ENCODE data around the gene TSPAN16. TPM values are rescaled to one million over a fixed set of nuclear protein-coding genes. Genes with fewer than 3 reads are reported as not detected.

The TSPAN16 gene
- total RNA-seq, 1 donor from 2014 or later = not detected

GRCh38 chr19:11278670-11279069 is 17.3 kb upstream of the TSPAN16 start:
- no peak overlapping the region for H3K4me3 Mint-ChIP-seq (ENCODE audit: low read depth)
- H3K4me1 Mint-ChIP-seq (ENCODE audit: low read depth) = peaks cover 10% of the 10 kb centered on the region
- intact Hi-C loops (cut with micrococcal nuclease) = no loop called here
- no peak for DNase-seq (ENCODE audit: low spot score)
- H3K9me3 Mint-ChIP-seq = no peaks in the 10 kb centered on the region
- H3K27ac Mint-ChIP-seq = no peak overlapping the region
- peaks cover 47% of the 10 kb centered on the region for H3K27me3 Mint-ChIP-seq (ENCODE audit: low read depth)
- H3K36me3 Mint-ChIP-seq (ENCODE audit: low read depth) = no peaks in the 10 kb centered on the region

DNA sequence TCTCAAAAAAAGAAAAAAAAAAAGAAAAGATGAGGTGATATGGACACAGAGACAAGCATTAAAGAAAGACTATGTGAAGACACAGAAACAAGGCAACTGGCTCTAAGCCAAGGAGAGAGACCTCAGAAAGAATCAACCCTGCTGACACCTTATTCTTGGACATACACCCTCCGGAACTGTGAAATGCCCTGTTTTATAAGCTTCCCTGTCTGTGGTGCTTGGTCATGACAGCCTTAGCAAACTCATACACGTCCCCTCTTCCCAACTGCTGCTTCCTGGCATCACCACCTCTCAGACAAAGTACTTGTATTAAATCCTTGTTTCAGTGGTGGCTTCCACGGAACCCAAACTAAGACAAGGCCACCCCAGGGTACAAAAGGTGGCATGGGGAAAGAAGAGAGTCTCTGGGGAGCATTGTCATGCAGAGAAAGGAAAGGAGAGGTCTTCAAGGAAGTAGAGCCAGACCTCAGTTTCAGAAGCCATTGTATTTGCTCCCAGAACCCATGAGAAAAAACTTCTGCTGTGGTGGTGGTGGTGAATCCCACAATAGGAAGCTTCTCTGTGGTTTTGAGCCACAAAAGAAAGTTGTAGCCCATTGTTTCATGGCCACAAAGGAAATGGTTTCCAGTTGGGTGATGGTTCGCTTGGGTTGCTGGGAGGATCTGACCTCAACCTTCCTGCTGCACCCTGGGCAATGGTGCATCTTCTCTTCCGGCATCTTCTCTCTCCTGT is 16.3 kb upstream of the TSPAN16 start:
- H3K4me3 Mint-ChIP-seq (ENCODE audit: low read depth) = peak overlapping the region; percentile 20
- H3K27ac Mint-ChIP-seq = no peak overlapping the region
- peaks cover 45% of the 10 kb centered on the region for H3K27me3 Mint-ChIP-seq (ENCODE audit: low read depth)
- DNase-seq (ENCODE audit: low spot score) = peak; percentile 74
- intact Hi-C loops (cut with micrococcal nuclease) = no loop called here
- no peaks in the 10 kb centered on the region for H3K9me3 Mint-ChIP-seq
- H3K4me1 Mint-ChIP-seq (ENCODE audit: low read depth) = peaks cover 10% of the 10 kb centered on the region
- no peaks in the 10 kb centered on the region for H3K36me3 Mint-ChIP-seq (ENCODE audit: low read depth)

- Mint-ChIP-seq H3K4me3 (ENCODE audit: low read depth) (no peak overlapping the region), H3K36me3 (ENCODE audit: low read depth) (no peaks in the 10 kb centered on the region), H3K4me1 (ENCODE audit: low read depth) (peaks cover 10% of the 10 kb centered on the region), H3K27me3 (ENCODE audit: low read depth) (peaks cover 41% of the 10 kb centered on the region), H3K27ac (no peak overlapping the region), H3K9me3 (no peaks in the 10 kb centered on the region)
- DNase-seq (ENCODE audit: low spot score) = no peak
- intact Hi-C loops (cut with micrococcal nuclease) = no loop called here
Measured at GRCh38 chr19:11281356-11282049, 14.5 kb upstream of the TSPAN16 start.

GRCh38 chr19:11284515-11284914 is 11.4 kb upstream of the TSPAN16 start:
- H3K4me1 Mint-ChIP-seq (ENCODE audit: low read depth) = peaks cover 9% of the 10 kb centered on the region
- H3K9me3 Mint-ChIP-seq = no peaks in the 10 kb centered on the region
- peaks cover 36% of the 10 kb centered on the region for H3K27me3 Mint-ChIP-seq (ENCODE audit: low read depth)
- H3K36me3 Mint-ChIP-seq (ENCODE audit: low read depth) = no peaks in the 10 kb centered on the region
- intact Hi-C loops (cut with micrococcal nuclease) = no loop called here
- H3K4me3 Mint-ChIP-seq (ENCODE audit: low read depth) = no peak overlapping the region
- no peak for DNase-seq (ENCODE audit: low spot score)
- no peak overlapping the region for H3K27ac Mint-ChIP-seq

- no peak for DNase-seq (ENCODE audit: low spot score)
- intact Hi-C loops (cut with micrococcal nuclease) = no loop called here
- Mint-ChIP-seq H3K4me3 (ENCODE audit: low read depth) (no peak overlapping the region), H3K9me3 (no peaks in the 10 kb centered on the region), H3K27me3 (ENCODE audit: low read depth) (peaks cover 33% of the 10 kb centered on the region), H3K4me1 (ENCODE audit: low read depth) (peaks cover 4% of the 10 kb centered on the region), H3K27ac (no peak overlapping the region), H3K36me3 (ENCODE audit: low read depth) (no peaks in the 10 kb centered on the region)
Measured at GRCh38 chr19:11286312-11286974, 9.5 kb upstream of the TSPAN16 start.

GRCh38 chr19:11288349-11288748 is 7.6 kb upstream of the TSPAN16 start:
- no peaks in the 10 kb centered on the region for H3K9me3 Mint-ChIP-seq
- H3K27me3 Mint-ChIP-seq (ENCODE audit: low read depth) = peaks cover 25% of the 10 kb centered on the region
- H3K4me1 Mint-ChIP-seq (ENCODE audit: low read depth) = peaks cover 5% of the 10 kb centered on the region
- H3K4me3 Mint-ChIP-seq (ENCODE audit: low read depth) = no peak overlapping the region
- no peak overlapping the region for H3K27ac Mint-ChIP-seq
- H3K36me3 Mint-ChIP-seq (ENCODE audit: low read depth) = no peaks in the 10 kb centered on the region
- DNase-seq (ENCODE audit: low spot score) = no peak
- intact Hi-C loops (cut with micrococcal nuclease) = no loop called here

- intact Hi-C loops (cut with micrococcal nuclease) = loop anchor here (5.0 to 10.0 kb wide), 2 partner anchors 85 to 157 kb away; partner anchors contain the start of gene SWSAP1
- H3K27ac Mint-ChIP-seq = no peak overlapping the region
Measured at GRCh38 chr19:11290256-11290655, 5.7 kb upstream of the TSPAN16 start.

DNA sequence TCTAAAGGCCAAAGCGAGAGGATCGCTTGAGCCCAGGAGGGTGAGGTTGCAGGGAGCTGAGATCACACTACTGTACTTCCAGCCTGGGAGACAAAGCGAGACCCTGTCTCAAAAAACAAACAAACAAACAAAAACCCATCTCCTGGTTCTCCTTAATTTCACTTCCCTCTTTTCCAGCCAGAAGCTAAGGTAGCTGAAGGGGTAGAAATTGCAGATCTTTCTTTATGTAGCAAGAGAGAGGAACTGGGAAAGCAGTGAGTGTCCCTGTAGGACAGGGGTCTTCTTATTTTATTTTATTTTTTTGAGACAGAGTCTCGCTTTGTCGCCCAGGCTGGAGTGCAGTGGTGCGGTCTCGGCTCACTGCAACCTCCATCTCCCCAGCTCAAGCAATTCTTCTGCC is 4.5 kb upstream of the TSPAN16 start:
- no peaks in the 10 kb centered on the region for H3K36me3 Mint-ChIP-seq (ENCODE audit: low read depth)
- DNase-seq (ENCODE audit: low spot score) = no peak
- no peak overlapping the region for H3K4me3 Mint-ChIP-seq (ENCODE audit: low read depth)
- H3K4me1 Mint-ChIP-seq (ENCODE audit: low read depth) = peaks cover 13% of the 10 kb centered on the region
- H3K27me3 Mint-ChIP-seq (ENCODE audit: low read depth) = peaks cover 28% of the 10 kb centered on the region
- no peaks in the 10 kb centered on the region for H3K9me3 Mint-ChIP-seq
- intact Hi-C loops (cut with micrococcal nuclease) = loop anchor here (5.0 to 10.0 kb wide), 2 partner anchors 83 to 156 kb away; partner anchors contain the start of gene SWSAP1
- no peak overlapping the region for H3K27ac Mint-ChIP-seq

More at GRCh38 chr19:11290256-11290655, 5.7 kb upstream of the TSPAN16 start:
- Mint-ChIP-seq H3K4me3 (ENCODE audit: low read depth) (no peak overlapping the region), H3K9me3 (no peaks in the 10 kb centered on the region), H3K27me3 (ENCODE audit: low read depth) (peaks cover 24% of the 10 kb centered on the region), H3K36me3 (ENCODE audit: low read depth) (no peaks in the 10 kb centered on the region), H3K4me1 (ENCODE audit: low read depth) (peaks cover 13% of the 10 kb centered on the region)
- DNase-seq (ENCODE audit: low spot score) = no peak

DNA sequence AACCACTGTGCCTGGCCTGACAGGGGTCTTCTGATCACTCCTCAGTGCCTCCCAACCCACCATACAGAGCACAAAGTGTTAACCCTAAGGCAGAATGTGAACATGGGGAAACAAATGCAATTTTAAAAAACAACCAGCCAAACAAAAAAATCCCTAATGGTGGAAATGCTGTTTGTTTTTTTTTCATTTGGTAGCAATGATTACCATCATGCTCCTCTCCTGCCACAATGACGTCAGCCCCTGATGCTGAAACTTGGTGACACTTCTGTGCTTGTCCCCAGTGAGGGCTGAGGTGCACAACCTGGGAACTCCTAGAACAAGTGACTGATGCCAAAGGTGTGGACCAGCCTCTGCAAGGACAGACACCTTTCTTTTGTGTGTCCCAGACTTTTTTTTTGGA is 4.0 kb upstream of the TSPAN16 start:
- intact Hi-C loops (cut with micrococcal nuclease) = loop anchor here (5.0 to 10.0 kb wide), 2 partner anchors 83 to 155 kb away; partner anchors contain the start of gene SWSAP1
- Mint-ChIP-seq H3K36me3 (ENCODE audit: low read depth) (no peaks in the 10 kb centered on the region), H3K27ac (no peak overlapping the region), H3K4me1 (ENCODE audit: low read depth) (peaks cover 12% of the 10 kb centered on the region), H3K4me3 (ENCODE audit: low read depth) (no peak overlapping the region), H3K27me3 (ENCODE audit: low read depth) (peaks cover 28% of the 10 kb centered on the region), H3K9me3 (no peaks in the 10 kb centered on the region)
- no peak for DNase-seq (ENCODE audit: low spot score)

DNA sequence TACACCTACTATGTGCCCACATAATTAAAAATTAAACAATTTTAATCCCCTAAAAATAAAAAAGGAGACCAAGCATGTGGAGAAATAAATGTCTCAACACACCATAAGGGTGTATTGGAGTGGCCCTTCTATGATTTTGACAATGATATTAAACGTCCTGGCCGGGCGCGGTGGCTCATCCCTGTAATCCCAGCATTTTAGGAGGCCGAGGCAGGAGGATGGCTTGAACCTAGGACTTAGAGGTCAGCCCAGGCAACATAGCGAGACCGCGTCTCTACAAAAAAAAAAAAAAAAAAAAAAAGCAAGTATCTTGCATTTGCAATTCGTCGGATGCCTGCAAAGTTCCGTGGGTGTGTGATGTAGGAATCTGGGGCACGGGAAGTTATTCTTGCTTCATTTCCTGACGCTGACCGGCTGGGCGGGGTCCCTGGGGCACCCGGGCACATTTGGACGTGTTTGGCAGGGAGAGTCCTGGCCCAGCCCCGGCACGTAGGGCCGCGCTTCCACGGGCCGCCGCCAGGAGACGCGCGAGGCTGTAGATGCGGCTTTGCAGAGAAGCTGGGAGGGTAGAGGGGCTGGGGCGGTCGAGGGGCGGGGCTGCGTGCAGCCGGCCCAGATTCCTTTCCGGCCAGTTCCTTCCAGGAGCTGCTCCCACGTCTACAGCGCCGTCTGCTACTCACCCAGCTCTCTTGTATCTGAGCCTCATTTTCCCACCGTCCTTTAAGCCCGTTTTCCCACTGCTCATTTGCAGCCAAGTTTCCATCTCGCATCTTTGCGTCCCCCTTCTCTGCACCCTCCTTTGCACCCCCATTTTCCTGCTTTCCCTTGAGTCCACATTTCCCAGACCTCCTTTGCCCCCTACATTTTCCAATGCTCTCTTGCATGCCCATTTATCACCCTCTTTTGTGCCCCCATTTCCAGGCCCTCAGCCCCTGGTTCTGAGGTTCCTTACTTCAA is 2.2 kb upstream of the TSPAN16 start:
- Mint-ChIP-seq H3K36me3 (ENCODE audit: low read depth) (no peaks in the 10 kb centered on the region), H3K4me3 (ENCODE audit: low read depth) (peak overlapping the region; percentile 56), H3K27ac (no peak overlapping the region), H3K27me3 (ENCODE audit: low read depth) (peaks cover 22% of the 10 kb centered on the region), H3K9me3 (no peaks in the 10 kb centered on the region), H3K4me1 (ENCODE audit: low read depth) (peaks cover 9% of the 10 kb centered on the region)
- intact Hi-C loops (cut with micrococcal nuclease) = loop anchor here (5.0 to 10.0 kb wide), 2 partner anchors 81 to 154 kb away; partner anchors contain the start of gene SWSAP1
- DNase-seq (ENCODE audit: low spot score) = peak; percentile 71

DNA sequence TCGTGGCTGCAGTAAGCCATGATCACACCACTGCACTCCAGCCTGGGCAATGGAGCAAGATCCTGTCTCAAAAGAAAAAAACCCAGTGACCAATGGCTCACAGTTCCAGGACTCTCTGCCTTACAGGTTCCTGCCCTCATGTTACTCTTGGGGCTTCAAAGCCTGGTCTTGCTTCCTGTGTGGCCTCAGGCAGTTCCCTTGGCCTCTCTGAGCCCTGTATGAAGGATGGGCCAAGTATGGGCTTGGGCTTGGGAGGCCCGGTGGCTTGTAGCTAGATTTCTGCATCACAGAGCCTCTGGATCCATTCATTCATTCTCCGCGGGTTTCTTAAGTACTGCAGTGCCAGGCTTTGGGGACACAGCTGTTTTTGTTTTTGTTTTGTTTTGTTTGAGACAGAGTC is 780 bp upstream of the TSPAN16 start:
- no peak for DNase-seq (ENCODE audit: low spot score)
- H3K36me3 Mint-ChIP-seq (ENCODE audit: low read depth) = no peaks in the 10 kb centered on the region
- no peaks in the 10 kb centered on the region for H3K9me3 Mint-ChIP-seq
- no peak overlapping the region for H3K4me3 Mint-ChIP-seq (ENCODE audit: low read depth)
- peaks cover 9% of the 10 kb centered on the region for H3K4me1 Mint-ChIP-seq (ENCODE audit: low read depth)
- intact Hi-C loops (cut with micrococcal nuclease) = loop anchor here (5.0 to 10.0 kb wide), 2 partner anchors 42 to 80 kb away; partner anchors contain the start of genes RAB3D and SWSAP1
- H3K27me3 Mint-ChIP-seq (ENCODE audit: low read depth) = peaks cover 20% of the 10 kb centered on the region
- H3K27ac Mint-ChIP-seq = no peak overlapping the region

GRCh38 chr19:11296264-11296663 is 304 bp downstream of the TSPAN16 start:
- intact Hi-C loops (cut with micrococcal nuclease) = loop anchor here (5.0 to 10.0 kb wide), 2 partner anchors 41 to 79 kb away; partner anchors contain the start of genes RAB3D and SWSAP1
- no peak for DNase-seq (ENCODE audit: low spot score)
- H3K36me3 Mint-ChIP-seq (ENCODE audit: low read depth) = no peaks in the 10 kb centered on the region
- H3K4me3 Mint-ChIP-seq (ENCODE audit: low read depth) = no peak overlapping the region
- H3K9me3 Mint-ChIP-seq = no peaks in the 10 kb centered on the region
- peaks cover 18% of the 10 kb centered on the region for H3K27me3 Mint-ChIP-seq (ENCODE audit: low read depth)
- H3K4me1 Mint-ChIP-seq (ENCODE audit: low read depth) = peaks cover 9% of the 10 kb centered on the region
- H3K27ac Mint-ChIP-seq = no peak overlapping the region
